H9 (cell line): Measurements from ENCODE around the gene TGFBR1. TPM values are rescaled to one million over a fixed set of nuclear protein-coding genes. Genes with fewer than 3 reads are reported as not detected.

ENCODE experiments used
- DNase-seq: peaks from one replicate; pipeline ENCODE4 v3.0.0-alpha.2; 2017
- H2AFZ ChIP-seq: one replicate; pipeline ENCODE4 v1.6.1; 2013; ENCODE audit warnings: mild to moderate bottlenecking, low read length, control low read depth, moderate library complexity
- H2AK5ac ChIP-seq: 2 replicates; pipeline ENCODE4 v1.6.1; 2013; ENCODE audit warnings: low read length, control low read depth, mixed read lengths; ENCODE audit not compliant: insufficient read length
- H2BK120ac ChIP-seq: one replicate; pipeline ENCODE4 v1.6.1; 2013; ENCODE audit warnings: low read depth, mild to moderate bottlenecking, low read length, control low read depth, inconsistent platforms; ENCODE audit not compliant: poor library complexity, severe bottlenecking
- H2BK12ac ChIP-seq: 2 replicates; pipeline ENCODE4 v1.6.1; 2013; ENCODE audit warnings: low read length, control low read depth, mixed read lengths, low read depth; ENCODE audit not compliant: insufficient read length
- H2BK15ac ChIP-seq: 2 replicates; pipeline ENCODE4 v1.6.1; 2013; ENCODE audit warnings: low read depth, low read length, control low read depth
- H2BK20ac ChIP-seq: one replicate; pipeline ENCODE4 v1.6.1; 2013; ENCODE audit warnings: low read depth, mild to moderate bottlenecking, low read length, control low read depth, inconsistent platforms; ENCODE audit not compliant: poor library complexity, severe bottlenecking
- H2BK5ac ChIP-seq: 2 replicates; pipeline ENCODE4 v1.6.1; 2013; ENCODE audit warnings: low read length, control low read depth, mixed read lengths; ENCODE audit not compliant: insufficient read length
- H3K14ac ChIP-seq: 2 replicates; pipeline ENCODE4 v1.6.1; 2013; ENCODE audit warnings: low read length, control low read depth; ENCODE audit not compliant: insufficient read depth
- H3K18ac ChIP-seq: 2 replicates; pipeline ENCODE4 v1.6.1; 2013; ENCODE audit warnings: low read depth, mild to moderate bottlenecking, mixed read lengths, low read length, control low read depth; ENCODE audit not compliant: insufficient read length
- H3K23ac ChIP-seq: 2 replicates; pipeline ENCODE4 v1.6.1; 2013; ENCODE audit warnings: low read length, control low read depth, mixed read lengths, low read depth; ENCODE audit not compliant: insufficient read length
- H3K23me2 ChIP-seq: 2 replicates; pipeline ENCODE4 v1.6.1; 2013; ENCODE audit warnings: low read depth, mild to moderate bottlenecking, mixed read lengths, low read length, control low read depth; ENCODE audit not compliant: insufficient read length, poor library complexity, severe bottlenecking
- H3K27ac ChIP-seq: 2 replicates; pipeline ENCODE4 v1.5.1; 2013; ENCODE audit warnings: low read length, control low read depth, mixed read lengths, low read depth; ENCODE audit not compliant: insufficient read length
- H3K27me3 ChIP-seq: 2 replicates; pipeline ENCODE4 v1.6.1; 2013; ENCODE audit warnings: low read length, control low read depth, inconsistent platforms; ENCODE audit not compliant: insufficient read depth
- H3K4ac ChIP-seq: 2 replicates; pipeline ENCODE4 v1.6.1; 2013; ENCODE audit warnings: low read depth, mild to moderate bottlenecking, control low read depth, inconsistent platforms, low read length, moderate library complexity
- H3K4me1 ChIP-seq: 2 replicates; pipeline ENCODE4 v1.6.1; 2013; ENCODE audit warnings: low read length, control low read depth, inconsistent platforms; ENCODE audit not compliant: insufficient read depth
- H3K4me2 ChIP-seq: 2 replicates; pipeline ENCODE4 v1.6.1; 2013; ENCODE audit warnings: low read length, control low read depth, mixed read lengths; ENCODE audit not compliant: insufficient read length, insufficient read depth
- H3K56ac ChIP-seq: 2 replicates; pipeline ENCODE4 v1.6.1; 2013; ENCODE audit warnings: low read depth, mild to moderate bottlenecking, mixed read lengths, low read length, control low read depth; ENCODE audit not compliant: insufficient read length
- H3K79me1 ChIP-seq: 2 replicates; pipeline ENCODE4 v1.6.1; 2013; ENCODE audit warnings: low read depth, mild to moderate bottlenecking, moderate library complexity, low read length, control low read depth, inconsistent platforms; ENCODE audit not compliant: insufficient read depth, poor library complexity, severe bottlenecking
- H3K79me2 ChIP-seq: 2 replicates; pipeline ENCODE4 v1.6.1; 2013; ENCODE audit warnings: low read length, control low read depth, inconsistent platforms; ENCODE audit not compliant: insufficient read depth
- H3K9ac ChIP-seq: 2 replicates; pipeline ENCODE4 v1.6.1; 2013; ENCODE audit warnings: low read length, control low read depth, mixed read lengths; ENCODE audit not compliant: insufficient read length; ENCODE audit errors: extremely low read depth
- H3K9me3 ChIP-seq: one replicate; pipeline ENCODE4 v1.6.1; 2013; ENCODE audit warnings: low read depth, low read length, inconsistent platforms; ENCODE audit not compliant: control insufficient read depth
- H3T11ph ChIP-seq: one replicate; pipeline ENCODE4 v1.6.1; 2013; ENCODE audit warnings: mild to moderate bottlenecking, low read length, control low read depth, inconsistent platforms
- H4K20me1 ChIP-seq: one replicate; pipeline ENCODE4 v1.6.1; 2013; ENCODE audit not compliant: control insufficient read depth, insufficient read length, insufficient read depth
- H4K5ac ChIP-seq: 2 replicates; pipeline ENCODE4 v1.6.1; 2013; ENCODE audit warnings: low read depth, mild to moderate bottlenecking, mixed read lengths, low read length, control low read depth; ENCODE audit not compliant: insufficient read length
- H4K8ac ChIP-seq: replicated peaks from 2 replicates; pipeline ENCODE4 v1.6.1; 2013; ENCODE audit warnings: low read length, control low read depth, mixed read lengths, low read depth; ENCODE audit not compliant: insufficient read length
- H4K91ac ChIP-seq: 2 replicates; pipeline ENCODE4 v1.6.1; 2013; ENCODE audit warnings: low read depth, mild to moderate bottlenecking, moderate library complexity, mixed read lengths, low read length, control low read depth; ENCODE audit not compliant: insufficient read length
- H3K27ac Mint-ChIP-seq, 3 experiments: 2 replicates in 2 of 3; 3 replicates in 1 of 3; pipeline ENCODE4 v1.8.0; 2020 to 2021; ENCODE audit warnings: mixed read lengths in 3 of 3, mild to moderate bottlenecking in 1 of 3, moderate library complexity in 1 of 3
- H3K27me3 Mint-ChIP-seq: 2 replicates; pipeline ENCODE4 v1.8.0; 2021; ENCODE audit warnings: low read depth, mild to moderate bottlenecking, moderate library complexity, mixed read lengths
- H3K36me3 Mint-ChIP-seq, 3 experiments: 2 replicates in 2 of 3; 3 replicates in 1 of 3; pipeline ENCODE4 v1.8.0; 2020 to 2021; ENCODE audit warnings: low read depth in 3 of 3, mixed read lengths in 3 of 3; ENCODE audit not compliant: insufficient read depth in 1 of 3
- H3K4me1 Mint-ChIP-seq, 2 experiments: 2 replicates each; pipeline ENCODE4 v1.8.0; 2020; ENCODE audit warnings: mixed read lengths in 2 of 2
- H3K4me3 Mint-ChIP-seq, 2 experiments: 2 replicates in 1 of 2; 3 replicates in 1 of 2; pipeline ENCODE4 v1.8.0; 2020 to 2021; ENCODE audit warnings: mild to moderate bottlenecking in 2 of 2, mixed read lengths in 2 of 2, moderate library complexity in 1 of 2
- H3K9me3 Mint-ChIP-seq, 2 experiments: 2 replicates in 1 of 2; 3 replicates in 1 of 2; pipeline ENCODE4 v1.8.0; 2020; ENCODE audit warnings: mild to moderate bottlenecking in 2 of 2, mixed read lengths in 2 of 2, moderate library complexity in 1 of 2
- WGBS: extraction: QIAGEN DNeasy Blood & Tissue Kit; methylation state at CpG from one replicate; pipeline ENCODE4 v1.1.7; 2013; ENCODE audit warnings: missing lambda C conversion rate, low lambda C conversion rate, mixed read lengths; ENCODE audit not compliant: insufficient read length; ENCODE audit errors: extremely low coverage; 5-methylcytosine and 5-hydroxymethylcytosine counted together
- total RNA-seq: library from RNA; stranded (reverse); gene quantifications from 2 replicates; pipeline ENCODE4 v1.2.1, GENCODE V29; 2021
- TF ChIP-seq, protein P1 (sequence below): fragments of 200-600 bp; sonication (generic); conservative IDR thresholded peaks from 3 replicates; pipeline ENCODE4 v1.8.0; 2021; ENCODE audit warnings: antibody characterized with exemption, mild to moderate bottlenecking

TGFBR1 gene
- total RNA-seq, 1 experiment from 2014 or later: 59.3 TPM

DNA sequence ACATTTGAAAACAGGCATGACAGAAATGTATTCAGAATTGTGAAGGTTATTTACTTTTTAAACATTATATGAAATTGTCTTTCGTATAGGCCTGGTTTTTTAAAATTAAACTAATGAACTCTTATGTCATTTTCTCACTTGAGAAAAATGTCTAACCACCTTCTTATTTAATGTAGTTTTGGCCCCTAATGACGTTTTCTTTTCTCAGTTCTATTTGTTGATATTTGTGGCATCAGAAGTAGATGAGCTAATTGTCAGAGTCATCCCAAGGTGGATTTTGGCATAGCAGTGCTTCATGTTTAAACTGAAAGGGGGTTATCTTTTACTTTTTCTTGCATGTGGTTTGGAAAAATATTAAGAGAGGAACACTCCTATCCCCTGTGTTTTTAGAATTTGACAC is 28.2 kb downstream of the TGFBR1 start:
- TF ChIP-seq, protein P1, sequence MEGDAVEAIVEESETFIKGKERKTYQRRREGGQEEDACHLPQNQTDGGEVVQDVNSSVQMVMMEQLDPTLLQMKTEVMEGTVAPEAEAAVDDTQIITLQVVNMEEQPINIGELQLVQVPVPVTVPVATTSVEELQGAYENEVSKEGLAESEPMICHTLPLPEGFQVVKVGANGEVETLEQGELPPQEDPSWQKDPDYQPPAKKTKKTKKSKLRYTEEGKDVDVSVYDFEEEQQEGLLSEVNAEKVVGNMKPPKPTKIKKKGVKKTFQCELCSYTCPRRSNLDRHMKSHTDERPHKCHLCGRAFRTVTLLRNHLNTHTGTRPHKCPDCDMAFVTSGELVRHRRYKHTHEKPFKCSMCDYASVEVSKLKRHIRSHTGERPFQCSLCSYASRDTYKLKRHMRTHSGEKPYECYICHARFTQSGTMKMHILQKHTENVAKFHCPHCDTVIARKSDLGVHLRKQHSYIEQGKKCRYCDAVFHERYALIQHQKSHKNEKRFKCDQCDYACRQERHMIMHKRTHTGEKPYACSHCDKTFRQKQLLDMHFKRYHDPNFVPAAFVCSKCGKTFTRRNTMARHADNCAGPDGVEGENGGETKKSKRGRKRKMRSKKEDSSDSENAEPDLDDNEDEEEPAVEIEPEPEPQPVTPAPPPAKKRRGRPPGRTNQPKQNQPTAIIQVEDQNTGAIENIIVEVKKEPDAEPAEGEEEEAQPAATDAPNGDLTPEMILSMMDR: no peak
- H3K14ac ChIP-seq: no peak overlapping the region
- no peak overlapping the region for H3K56ac ChIP-seq
- H3K27ac Mint-ChIP-seq: no peak overlapping the region; a peak in 1 of 7 replicates
- H3K9ac ChIP-seq: no peak overlapping the region
- H2BK12ac ChIP-seq: no peak overlapping the region
- H3K4me3 Mint-ChIP-seq: no peak overlapping the region
- H2AK5ac ChIP-seq: no peak overlapping the region
- no peaks in the 10 kb centered on the region for H3K23me2 ChIP-seq
- H3K79me2 ChIP-seq: no peaks in the 10 kb centered on the region
- no peaks in the 10 kb centered on the region for H3K79me1 ChIP-seq
- H4K20me1 ChIP-seq: no peaks in the 10 kb centered on the region
- H2BK20ac ChIP-seq: no peak overlapping the region
- no peak overlapping the region for H2BK15ac ChIP-seq
- no peak overlapping the region for H2AFZ ChIP-seq
- peaks cover 6 to 13% of the 10 kb centered on the region in 2 experiments for H3K4me1 Mint-ChIP-seq
- no peak overlapping the region for H3K18ac ChIP-seq
- peaks cover 3% of the 10 kb centered on the region; the same call in 1 of the 2 replicates for H3K4me1 ChIP-seq
- H2BK120ac ChIP-seq: no peak overlapping the region
- no peak overlapping the region for H3K23ac ChIP-seq
- DNase-seq: no peak
- H3T11ph ChIP-seq: no peak overlapping the region
- no peaks in the 10 kb centered on the region for H3K27me3 ChIP-seq
- peaks cover 2 to 9% (median 4%) of the 10 kb centered on the region in 3 experiments; a peak in 5 of 7 replicates for H3K36me3 Mint-ChIP-seq
- no peak overlapping the region for H3K27ac ChIP-seq
- H3K9me3 ChIP-seq: no peaks in the 10 kb centered on the region
- H4K8ac ChIP-seq: no peak overlapping the region
- no peak overlapping the region for H2BK5ac ChIP-seq
- H3K4ac ChIP-seq: no peak overlapping the region
- no peaks in the 10 kb centered on the region for H3K27me3 Mint-ChIP-seq
- H4K91ac ChIP-seq: no peak overlapping the region
- H3K4me2 ChIP-seq: no peak overlapping the region
- no CpG with 5 or more reads among the region's 2 CpGs for WGBS
- H3K9me3 Mint-ChIP-seq: no peaks in the 10 kb centered on the region
- H4K5ac ChIP-seq: no peak overlapping the region
